GM12872 (cell line): ENCODE measurements around the gene TNPO2.

Experiments
- TF ChIP-seq, protein P1 (sequence below): IDR thresholded peaks from 3 replicates; pipeline ENCODE4 v1.5.1; 2011; ENCODE audit warnings: low read depth, mild to moderate bottlenecking, low read length, moderate library complexity; ENCODE audit not compliant: insufficient read depth

TNPO2 gene

GRCh38 chr19:12695997-12696365 lies 27.8 kb downstream of the TNPO2 start:
- TF ChIP-seq, protein P1, sequence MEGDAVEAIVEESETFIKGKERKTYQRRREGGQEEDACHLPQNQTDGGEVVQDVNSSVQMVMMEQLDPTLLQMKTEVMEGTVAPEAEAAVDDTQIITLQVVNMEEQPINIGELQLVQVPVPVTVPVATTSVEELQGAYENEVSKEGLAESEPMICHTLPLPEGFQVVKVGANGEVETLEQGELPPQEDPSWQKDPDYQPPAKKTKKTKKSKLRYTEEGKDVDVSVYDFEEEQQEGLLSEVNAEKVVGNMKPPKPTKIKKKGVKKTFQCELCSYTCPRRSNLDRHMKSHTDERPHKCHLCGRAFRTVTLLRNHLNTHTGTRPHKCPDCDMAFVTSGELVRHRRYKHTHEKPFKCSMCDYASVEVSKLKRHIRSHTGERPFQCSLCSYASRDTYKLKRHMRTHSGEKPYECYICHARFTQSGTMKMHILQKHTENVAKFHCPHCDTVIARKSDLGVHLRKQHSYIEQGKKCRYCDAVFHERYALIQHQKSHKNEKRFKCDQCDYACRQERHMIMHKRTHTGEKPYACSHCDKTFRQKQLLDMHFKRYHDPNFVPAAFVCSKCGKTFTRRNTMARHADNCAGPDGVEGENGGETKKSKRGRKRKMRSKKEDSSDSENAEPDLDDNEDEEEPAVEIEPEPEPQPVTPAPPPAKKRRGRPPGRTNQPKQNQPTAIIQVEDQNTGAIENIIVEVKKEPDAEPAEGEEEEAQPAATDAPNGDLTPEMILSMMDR, result no peak

DNA sequence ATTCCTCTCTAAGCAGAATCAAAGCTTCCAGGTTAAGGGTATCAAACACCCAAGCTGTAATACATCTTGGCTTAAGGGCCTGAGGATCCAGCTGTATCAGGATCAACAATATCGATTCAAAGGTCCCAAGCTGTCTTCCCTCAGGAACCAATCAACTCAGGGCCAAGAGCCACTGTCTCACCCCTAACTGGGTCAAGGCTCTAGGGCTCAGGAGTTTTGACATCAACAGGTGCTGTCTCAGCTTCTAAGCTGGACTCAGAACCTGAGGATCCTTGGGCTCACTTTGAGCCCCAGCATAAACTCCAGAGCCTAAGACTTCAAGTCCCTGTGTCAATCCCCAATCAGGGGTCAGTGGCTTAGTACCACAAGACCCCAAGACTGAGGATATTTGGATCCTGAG lies 28.2 kb downstream of the TNPO2 start:
- TF ChIP-seq, protein P1, result no peak

DNA sequence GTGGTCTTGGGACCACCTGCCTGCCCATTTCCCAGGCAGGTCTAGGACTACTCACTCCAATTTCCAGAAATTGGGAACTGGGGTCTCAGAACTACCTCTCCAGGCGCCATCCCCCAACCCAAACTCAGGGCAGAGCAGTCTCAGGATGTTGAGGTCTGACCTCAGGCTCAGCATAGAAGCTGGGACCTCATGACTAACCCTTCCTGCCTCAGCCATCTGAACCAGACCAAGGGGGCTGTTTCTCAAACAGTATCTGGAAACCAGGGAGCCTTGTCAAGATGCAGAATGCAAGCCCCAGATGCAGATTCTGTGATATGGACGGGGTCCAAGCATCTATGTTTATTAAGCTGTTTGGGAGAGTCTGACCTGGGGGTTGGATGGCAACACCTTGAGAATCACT lies 28.6 kb downstream of the TNPO2 start:
- TF ChIP-seq, protein P1, result no peak

DNA sequence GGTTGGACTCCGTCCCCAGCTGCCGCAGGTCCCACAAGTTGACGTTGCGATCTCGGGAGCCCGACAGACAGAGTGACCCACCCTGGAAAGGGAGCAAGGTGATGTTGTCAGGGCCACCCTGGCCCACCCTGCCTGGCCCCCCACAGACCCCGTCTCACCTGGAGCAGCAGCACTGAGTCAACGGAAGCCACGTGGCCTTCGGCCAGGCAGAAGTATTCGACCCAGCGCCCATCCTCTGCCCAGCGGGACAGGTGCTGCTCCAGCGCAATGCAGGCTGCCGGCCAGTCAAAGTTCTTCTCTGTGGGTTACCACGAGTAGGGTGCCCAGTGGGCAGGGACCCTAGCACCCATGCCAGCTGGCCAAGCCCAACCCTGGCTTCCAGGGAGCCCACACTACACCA lies 29.1 kb downstream of the TNPO2 start:
- TF ChIP-seq, protein P1, result no peak

DNA sequence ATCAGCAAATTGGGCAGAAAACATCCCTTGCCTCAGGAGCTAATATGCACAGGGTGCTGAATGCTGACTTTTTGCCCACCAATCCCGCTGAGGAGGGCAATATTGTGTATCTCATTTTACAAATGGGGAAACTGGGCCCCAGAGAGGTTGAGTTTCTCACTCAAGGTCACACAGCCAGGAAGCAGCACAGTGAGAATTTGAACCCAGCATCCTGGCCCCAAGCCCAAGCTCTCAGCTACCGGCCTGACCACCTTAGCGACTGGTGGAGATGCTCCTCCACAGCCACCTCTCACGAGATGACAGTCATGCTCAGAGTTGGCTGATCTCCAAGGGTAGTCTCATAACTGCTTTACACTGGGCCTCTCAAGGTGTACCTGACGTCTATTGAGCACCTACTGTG lies 30.8 kb downstream of the TNPO2 start:
- TF ChIP-seq, protein P1, result no peak

GRCh38 chr19:12689581-12690216 lies 34.0 kb downstream of the TNPO2 start:
- TF ChIP-seq, protein P1, result no peak

- TF ChIP-seq, protein P1, result no peak
These were observed 34.7 kb downstream of the TNPO2 start for GRCh38 chr19:12689012-12689411.
